ENCODE results near the gene ADK. TPM values are rescaled to one million over a fixed set of nuclear protein-coding genes. Genes with fewer than 3 reads are reported as not detected.

The ADK gene
- polyA plus RNA-seq, 1 experiment, result 19.4 TPM

- H3K4me3 ChIP-seq (ENCODE audit: low read depth, low read length), result no peak overlapping the region
- no peaks in the 10 kb centered on the region for H3K27me3 ChIP-seq (ENCODE audit: control insufficient read depth, insufficient read depth, low read length)
- ChIA-PET CTCF (interaction anchor here (1.3 kb wide), 1 partner anchor 13 kb away, joined by 3 read pairs; no protein-coding TSS in a partner anchor), POLR2A (no interaction called here)
- H3K36me3 ChIP-seq (ENCODE audit: control insufficient read depth, insufficient read depth, low read length), result no peaks in the 10 kb centered on the region
- DNase-seq (ENCODE audit: low read depth), result no peak
- no peak for TF ChIP-seq CTCF (IDR thresholded peaks at IDR 0.05; ENCODE audit: insufficient read depth, low read depth, low read length)
Measured at GRCh38 chr10:74417397-74417796, 266.4 kb downstream of the ADK start.

GRCh38 chr10:74418285-74418872 is 267.4 kb downstream of the ADK start:
- no peak overlapping the region for H3K4me3 ChIP-seq (ENCODE audit: low read depth, low read length)
- no peaks in the 10 kb centered on the region for H3K36me3 ChIP-seq (ENCODE audit: control insufficient read depth, insufficient read depth, low read length)
- CTCF ChIA-PET, result interaction anchor here (0.6 to 1.4 kb wide), 3 partner anchors 8 to 459 kb away, joined by 3 to 5 read pairs (median 3); no protein-coding TSS in a partner anchor
- no peaks in the 10 kb centered on the region for H3K27me3 ChIP-seq (ENCODE audit: control insufficient read depth, insufficient read depth, low read length)
- no peak for TF ChIP-seq CTCF (IDR thresholded peaks at IDR 0.05; ENCODE audit: insufficient read depth, low read depth, low read length)
- DNase-seq (ENCODE audit: low read depth), result no peak
- POLR2A ChIA-PET, result no interaction called here

- no peaks in the 10 kb centered on the region for H3K36me3 ChIP-seq (ENCODE audit: control insufficient read depth, insufficient read depth, low read length)
- H3K27me3 ChIP-seq (ENCODE audit: control insufficient read depth, insufficient read depth, low read length), result no peaks in the 10 kb centered on the region
- ChIA-PET POLR2A (no interaction called here), CTCF (interaction anchor here (0.6 to 2.0 kb wide), 4 partner anchors 8 to 242 kb away, joined by 3 to 11 read pairs (median 6); no protein-coding TSS in a partner anchor)
- no peak overlapping the region for H3K4me3 ChIP-seq (ENCODE audit: low read depth, low read length)
- no peak for DNase-seq (ENCODE audit: low read depth)
- no peak for TF ChIP-seq CTCF (IDR thresholded peaks at IDR 0.05; ENCODE audit: insufficient read depth, low read depth, low read length)
Measured at GRCh38 chr10:74419491-74419951, 268.5 kb downstream of the ADK start.

GRCh38 chr10:74419958-74420375 is 268.9 kb downstream of the ADK start:
- H3K27me3 ChIP-seq (ENCODE audit: control insufficient read depth, insufficient read depth, low read length), result no peaks in the 10 kb centered on the region
- peak; percentile 34; the same call in 1 of the 2 replicates for TF ChIP-seq CTCF (IDR thresholded peaks at IDR 0.05; ENCODE audit: insufficient read depth, low read depth, low read length)
- POLR2A ChIA-PET, result no interaction called here
- CTCF ChIA-PET, result interaction anchor here (0.5 to 2.0 kb wide), 5 partner anchors 8 to 610 kb away, joined by 3 to 11 read pairs (median 5); no protein-coding TSS in a partner anchor
- DNase-seq (ENCODE audit: low read depth), result no peak
- no peak overlapping the region for H3K4me3 ChIP-seq (ENCODE audit: low read depth, low read length)
- H3K36me3 ChIP-seq (ENCODE audit: control insufficient read depth, insufficient read depth, low read length), result no peaks in the 10 kb centered on the region

- Histone ChIP-seq H3K27me3 (ENCODE audit: control insufficient read depth, insufficient read depth, low read length) (no peaks in the 10 kb centered on the region), H3K36me3 (ENCODE audit: control insufficient read depth, insufficient read depth, low read length) (no peaks in the 10 kb centered on the region), H3K4me3 (ENCODE audit: low read depth, low read length) (no peak overlapping the region)
- POLR2A ChIA-PET, result no interaction called here
- no peak for TF ChIP-seq CTCF (IDR thresholded peaks at IDR 0.05; ENCODE audit: insufficient read depth, low read depth, low read length)
- CTCF ChIA-PET, result no interaction called here
- DNase-seq (ENCODE audit: low read depth), result no peak
Measured at GRCh38 chr10:74424565-74424964, 273.5 kb downstream of the ADK start.

Data from BJ (cell line).